Hematopoietic multipotent progenitor cell treated with erythropoietin and hydrocortisone succinate and interleukin-3 and kit ligand, for 15 days (in vitro differentiated cells): ENCODE measurements around the gene SIGMAR1.

Source experiments
- DNase-seq: peaks from one replicate; pipeline ENCODE4 v3.0.0-alpha.2; 2015; ENCODE audit warnings: low spot score

SIGMAR1 gene

DNA sequence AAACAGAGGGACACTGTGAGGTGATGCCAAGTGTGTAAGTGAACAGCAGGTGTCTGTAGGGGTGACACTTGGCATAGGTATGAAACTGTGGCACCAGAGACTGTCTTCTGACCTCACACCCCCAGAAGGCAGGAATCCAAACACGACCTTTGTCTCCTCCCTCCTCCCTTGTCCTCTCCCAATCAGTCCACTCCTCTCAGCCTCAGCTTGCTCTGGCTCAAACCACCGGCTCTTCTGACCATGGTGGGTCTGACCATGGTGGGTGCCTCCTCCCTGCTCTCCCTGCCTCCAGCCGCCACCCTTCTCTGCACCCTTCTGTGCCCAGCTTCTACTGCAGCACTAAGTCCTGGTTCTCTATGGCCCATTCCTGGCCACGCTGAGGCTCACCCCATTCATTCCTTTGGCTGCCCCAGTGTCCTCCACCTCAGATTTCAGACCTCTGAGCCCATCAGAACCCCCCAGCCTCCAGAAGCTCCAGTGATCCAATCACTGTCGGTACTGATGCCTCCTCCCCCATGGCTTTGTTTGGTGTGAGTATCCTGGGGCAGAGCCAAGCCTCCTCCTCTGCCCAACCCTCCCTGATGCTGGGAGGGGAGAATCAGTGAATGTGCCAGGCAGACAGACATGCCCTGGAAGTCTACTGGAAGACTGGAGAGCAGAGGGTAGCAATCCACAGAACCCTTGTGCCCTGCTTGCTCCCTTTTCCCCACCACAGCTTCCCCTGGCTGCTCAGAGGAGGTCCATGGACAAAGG is 7.0 kb downstream of the SIGMAR1 start:
- DNase-seq = no peak

DNA sequence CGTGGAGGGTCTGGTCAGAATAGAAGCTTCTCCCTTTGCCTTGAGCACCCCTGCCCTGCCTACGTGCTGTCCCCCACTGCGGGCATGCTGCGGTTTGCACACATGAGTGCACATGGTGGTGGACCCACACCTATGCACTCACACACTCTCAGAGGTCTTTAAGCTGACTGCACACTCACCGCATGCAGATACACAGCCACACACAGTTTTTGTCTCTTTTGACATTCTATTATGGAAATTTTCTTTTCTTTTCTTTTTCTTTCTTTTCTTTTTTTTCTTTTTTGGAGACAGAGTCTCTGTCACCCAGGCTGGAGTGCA is 8.1 kb downstream of the SIGMAR1 start:
- no peak for DNase-seq

DNA sequence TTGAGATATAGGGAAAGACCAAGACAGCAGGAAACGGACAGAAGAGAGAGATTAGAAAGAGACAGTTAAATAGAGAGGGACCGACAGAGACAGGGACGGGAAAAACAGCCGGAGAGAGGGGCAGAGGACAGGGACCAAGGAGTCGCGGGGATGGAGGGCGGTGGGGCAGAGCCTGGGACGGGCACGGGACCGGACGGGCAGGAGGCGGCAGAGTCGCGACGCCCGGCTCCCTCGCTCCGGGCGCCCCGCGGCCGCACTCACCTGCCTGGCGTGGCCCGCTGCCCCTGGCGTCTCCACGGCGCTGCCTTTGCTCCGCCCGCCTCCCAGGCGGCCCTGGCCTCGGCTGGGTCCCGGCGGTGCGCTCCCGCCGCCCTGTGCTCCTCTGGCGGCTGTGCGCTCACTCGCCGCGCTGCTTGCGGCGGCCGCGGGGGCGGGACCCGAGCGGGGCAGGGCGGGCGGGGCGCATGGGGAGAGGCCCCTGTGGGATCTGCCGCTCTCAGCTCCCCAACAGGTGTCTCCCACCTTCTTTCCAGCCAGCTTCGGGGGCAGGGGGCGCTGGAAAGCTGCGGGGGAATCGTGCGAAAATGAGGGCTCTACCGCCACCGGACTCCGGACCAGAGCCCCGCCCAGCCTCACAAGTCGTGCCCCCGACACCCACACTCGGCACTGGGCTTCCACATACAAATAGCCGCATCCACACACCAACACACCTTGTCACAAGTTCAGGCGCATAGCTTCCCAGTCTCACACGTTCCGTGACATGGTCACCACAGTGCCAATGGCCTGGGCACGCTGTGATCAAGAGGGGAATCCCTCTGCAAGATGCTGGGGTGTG is 8.7 kb downstream of the SIGMAR1 start, which contains the start of gene ARID3C:
ARID3C (minus strand) TSS at position 411 of the 835 bp plus-strand sequence. CDS start 1,052 bp downstream, outside the sequence.
- DNase-seq = no peak

DNA sequence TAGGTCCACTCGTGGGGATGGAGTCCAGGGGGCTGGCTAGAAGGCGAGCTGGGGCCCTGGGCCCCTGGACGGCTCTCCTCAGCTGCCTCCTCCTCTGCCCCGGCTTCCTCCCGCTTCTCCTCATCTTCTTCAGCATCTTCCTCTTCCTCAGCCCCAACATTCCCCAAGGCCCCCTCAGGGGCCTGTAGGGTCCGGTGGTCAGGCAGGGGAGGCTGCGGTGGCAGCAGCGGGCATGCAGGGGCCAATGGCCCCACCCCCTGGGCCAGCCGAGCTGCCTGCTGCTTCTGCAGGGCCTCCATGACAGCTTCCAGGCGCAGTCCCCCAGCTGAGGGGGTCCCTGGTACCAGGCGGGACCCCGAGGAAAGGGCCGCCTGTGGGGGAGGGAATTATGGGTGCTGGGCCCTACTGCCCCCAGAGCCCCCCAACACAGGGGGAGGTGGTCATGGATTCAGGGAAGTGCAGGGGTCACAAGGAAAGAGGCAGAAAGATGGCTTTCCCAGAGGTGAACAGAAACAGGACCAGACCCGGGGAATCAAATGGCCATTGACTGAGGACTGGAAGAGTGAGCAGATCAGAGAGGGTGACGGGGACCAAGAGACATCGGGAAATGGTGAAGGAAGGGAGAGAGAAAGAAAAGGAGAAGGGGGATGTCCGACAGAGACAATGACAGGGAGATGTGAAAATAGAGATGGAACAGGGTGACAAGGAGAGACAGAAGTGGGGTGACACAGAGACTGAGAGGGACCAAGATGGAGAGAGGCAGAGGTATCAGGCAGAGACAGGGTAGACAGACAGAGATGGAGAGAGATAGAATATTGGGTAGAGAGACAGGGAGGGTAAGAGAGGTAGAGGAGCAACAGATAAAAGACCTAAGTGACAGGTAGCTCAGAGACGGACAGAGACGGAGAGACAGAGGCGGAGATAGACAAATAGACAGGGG is 9.6 kb downstream of the SIGMAR1 start:
- no peak for DNase-seq

DNA sequence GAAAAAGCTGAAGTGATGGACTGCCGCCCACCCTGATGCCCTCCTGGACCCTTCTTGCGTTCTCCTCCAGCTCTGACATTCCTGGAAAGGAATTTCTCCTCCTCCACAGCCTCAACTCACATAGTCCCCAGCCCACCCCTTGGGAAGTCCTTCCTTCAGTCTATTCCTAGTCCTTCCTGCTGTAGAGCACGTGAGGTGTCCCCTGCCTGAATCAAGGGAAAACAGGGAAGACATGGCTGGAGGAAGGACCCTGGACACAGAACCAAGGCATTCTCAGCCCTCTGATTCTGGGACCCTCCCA is 12.5 kb downstream of the SIGMAR1 start:
- DNase-seq = no peak

DNA sequence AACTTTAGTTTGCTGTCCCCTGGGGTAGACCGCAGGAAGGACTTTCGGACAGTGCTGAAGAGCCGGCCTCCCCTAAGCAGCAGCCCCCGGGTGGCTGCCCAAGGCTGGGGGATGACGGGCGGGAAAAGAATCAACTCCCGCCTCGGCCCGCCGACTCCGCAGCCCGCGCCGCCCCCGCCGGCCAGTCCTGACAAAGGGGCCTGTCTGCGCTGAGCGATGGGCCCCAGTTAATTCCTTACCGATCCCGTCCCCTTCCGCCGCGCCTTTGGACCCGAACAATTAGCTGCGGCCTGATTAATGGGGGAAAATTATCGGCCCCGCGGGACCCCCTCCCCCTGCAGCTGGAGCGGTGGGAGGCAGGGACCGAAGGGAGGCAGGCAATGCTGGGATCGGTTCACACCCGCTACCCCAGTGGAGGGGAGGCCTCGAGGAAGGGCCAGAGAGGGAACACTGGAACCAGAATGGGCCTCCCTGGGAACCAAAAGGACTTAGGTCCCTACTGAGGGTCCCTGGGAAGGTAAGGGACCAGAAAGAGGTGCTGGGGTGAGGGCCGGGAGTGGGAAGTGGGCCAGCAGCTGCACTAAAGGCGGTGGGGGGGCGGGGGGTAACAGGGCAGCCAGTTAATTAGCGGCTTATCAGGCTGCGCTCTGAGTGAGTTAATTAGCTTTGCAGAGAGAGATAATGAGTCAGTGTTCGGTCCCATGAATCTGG is 13.0 kb downstream of the SIGMAR1 start:
- no peak for DNase-seq

DNA sequence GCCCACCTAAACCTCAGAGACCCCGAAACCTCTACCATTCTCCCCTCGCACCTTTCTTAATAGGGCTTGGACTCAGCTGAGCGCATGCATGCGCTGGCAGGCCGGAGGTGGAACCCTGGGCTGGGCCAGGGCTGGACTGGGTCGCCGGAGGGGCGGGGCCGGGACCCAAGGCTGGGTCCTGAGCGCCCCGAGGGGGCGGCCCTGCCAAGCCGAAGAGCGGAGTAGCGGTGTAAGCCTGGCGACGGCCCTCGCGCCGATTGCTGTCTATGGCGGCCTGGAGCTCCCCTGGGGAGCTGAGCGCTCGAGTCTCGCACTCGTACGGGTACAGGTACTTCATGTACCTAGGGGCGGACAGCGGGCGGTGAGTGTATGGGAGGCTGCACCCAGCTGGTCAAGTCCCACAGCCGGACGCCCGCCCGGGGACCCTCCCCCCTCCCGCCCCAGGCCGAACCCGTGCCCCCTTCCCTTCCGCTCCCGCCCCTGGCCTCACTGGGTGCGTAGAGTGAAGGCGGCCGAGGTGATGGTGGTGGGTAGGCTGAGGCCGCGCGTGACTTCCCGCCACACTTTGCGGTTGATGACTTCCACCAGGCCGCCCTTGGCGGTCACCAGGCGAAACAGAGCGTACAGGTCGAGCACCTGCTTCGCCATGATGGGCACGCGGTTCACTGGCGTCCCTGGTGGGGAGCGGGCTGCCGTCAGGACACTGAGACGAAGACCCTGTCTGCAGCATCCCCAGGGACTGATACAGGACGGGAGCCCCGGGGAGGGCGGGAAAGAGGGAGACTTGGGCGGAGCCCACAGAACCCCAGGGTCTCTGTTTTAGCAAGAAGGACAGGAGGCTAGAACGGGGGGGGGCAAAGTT is 14.0 kb downstream of the SIGMAR1 start:
- DNase-seq = no peak

DNA sequence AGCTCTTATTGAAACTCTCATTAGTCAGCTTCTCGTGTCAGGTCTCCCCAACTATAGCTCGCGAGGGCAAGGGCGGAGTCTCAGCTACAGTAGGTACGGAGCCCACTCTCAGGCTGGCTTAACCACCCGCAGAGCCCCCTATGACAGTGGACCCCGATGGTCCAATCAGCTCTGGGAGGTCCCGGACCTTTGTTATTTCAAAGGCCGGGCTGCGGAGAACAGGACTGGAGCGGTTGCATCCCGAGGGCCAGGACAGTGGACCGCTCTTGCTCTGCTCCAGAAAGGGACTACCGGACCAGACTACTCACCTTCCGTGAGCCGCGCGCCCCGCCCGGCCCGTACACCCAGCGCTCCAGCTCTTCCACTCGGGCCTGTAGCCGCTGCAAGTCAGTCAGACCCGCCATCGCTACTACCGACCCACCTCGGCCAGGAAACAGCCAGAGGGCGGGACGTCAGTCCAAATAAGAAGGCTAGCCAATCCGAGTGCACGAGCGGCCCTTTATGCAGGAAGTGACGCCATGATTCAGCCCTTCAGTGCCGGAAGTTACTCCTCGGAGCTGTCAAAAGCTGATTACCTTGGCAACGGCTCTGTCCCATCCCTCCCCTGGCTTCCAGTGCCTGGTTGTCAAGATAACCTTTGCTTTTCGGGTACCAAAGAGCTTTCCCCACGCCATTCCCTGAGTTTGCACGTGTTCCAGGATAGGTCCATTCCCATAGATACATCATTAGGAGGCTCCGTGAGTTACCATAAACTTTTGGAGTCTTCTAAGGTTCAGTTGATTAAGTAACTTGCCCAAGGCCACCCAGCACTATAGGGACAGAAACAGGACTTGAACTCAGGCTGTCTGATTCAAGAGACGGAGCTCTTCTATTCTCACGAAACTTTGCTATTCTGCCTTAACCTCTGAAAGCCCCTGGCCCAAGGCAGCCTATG is 17.3 kb downstream of the SIGMAR1 start, which contains the start of gene DCTN3:
DCTN3 (minus strand) TSS at position 435 of the 934 bp plus-strand sequence; CDS start at position 404, 31 bp downstream.
- peak; percentile 98 for DNase-seq

DNA sequence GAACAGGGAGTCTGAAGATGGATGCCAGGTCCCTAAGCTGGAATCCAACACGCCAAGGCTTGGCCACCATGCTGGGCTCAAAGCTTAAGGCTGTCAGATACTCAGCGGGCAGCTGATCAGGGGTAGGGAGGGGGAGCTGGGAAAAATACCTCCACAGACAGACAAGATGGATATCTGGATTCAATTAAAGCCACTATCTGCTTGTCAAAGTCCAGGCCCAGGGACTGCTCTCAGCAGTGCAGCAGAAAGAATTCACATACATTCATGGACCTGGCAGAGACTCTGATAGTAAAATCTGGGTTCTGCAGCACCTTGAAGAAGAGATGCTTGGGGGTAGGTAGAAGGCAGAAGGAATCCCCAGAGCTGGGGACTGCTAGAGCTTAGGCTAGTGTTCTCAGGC is 22.5 kb downstream of the SIGMAR1 start:
- no peak for DNase-seq

DNA sequence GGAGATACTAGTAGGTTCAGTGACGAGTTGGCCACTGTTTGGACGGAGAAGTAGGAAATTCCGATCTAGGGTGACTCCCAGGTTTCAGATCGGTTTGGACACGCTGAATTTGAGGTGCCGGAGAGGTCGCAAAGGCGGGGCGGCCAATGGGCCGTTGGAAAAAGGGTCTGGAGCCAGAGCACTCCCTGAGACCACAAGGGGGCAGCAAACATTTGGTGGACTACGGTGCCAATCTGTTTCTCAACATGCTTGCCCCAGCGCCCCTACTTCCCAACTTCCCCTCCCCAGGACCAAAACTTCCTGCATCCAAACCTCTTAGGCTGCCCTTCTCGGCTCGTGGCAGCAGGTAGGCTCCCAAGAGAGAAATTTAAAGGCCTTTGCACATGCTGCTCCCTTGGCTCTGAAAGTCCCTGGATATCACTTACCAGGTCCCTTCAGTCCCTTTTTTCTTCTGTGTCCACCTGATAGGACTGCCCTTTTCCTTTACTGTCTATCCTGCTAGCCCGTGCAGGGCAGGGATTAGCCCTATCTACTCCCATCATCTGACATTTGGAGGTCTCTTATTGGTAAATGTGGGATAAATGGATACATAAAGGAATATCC is 24.7 kb downstream of the SIGMAR1 start:
- DNase-seq = peak; percentile 88

DNA sequence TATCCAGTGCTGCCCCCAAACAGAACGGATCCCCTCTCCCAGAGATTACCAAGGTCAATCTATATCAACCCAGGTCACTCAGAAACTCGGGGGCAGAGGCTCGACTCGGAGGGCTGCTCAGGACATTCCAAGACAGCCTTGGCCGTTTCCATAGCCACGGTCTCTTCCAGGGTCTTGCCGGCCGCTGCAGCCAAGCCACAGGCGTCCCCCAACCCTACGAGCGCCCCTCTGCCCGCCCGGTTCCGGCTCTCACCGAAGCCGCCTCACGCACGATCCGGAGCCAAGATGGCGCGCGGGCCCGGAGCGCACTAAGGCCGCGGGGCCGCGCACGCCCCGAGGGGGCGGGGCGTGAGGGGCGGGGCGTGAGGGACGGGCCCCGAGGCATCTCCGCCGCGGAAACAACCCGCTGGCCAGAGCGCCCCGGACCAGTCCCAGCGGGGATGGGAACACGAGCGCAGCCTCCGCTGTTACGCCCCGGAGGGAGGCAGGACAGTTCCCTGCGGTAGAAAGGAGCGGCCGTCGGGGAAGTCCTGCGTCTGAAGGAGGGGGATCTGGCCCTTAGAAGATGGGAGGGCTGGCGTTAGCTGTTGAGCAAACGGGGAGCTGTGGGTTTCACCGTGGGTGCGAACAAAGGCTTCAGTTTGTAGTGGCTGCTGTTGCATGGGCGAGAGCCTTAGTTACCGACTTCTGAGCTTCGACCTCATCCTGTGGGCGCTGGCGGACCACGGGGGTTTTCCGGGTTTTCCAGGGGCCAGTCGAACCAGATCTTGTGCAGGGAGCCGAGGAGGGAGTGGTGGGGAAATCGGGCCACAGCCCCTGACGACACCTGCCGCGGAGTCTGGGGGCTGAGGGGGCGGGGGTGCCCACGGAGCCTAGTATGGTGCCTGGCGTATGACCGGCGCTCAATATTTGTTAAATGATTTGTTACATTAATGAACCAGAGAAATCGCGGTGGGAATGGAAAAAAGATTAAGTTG is 25.5 kb downstream of the SIGMAR1 start, which contains the start of gene RPP25L:
RPP25L (minus strand) TSS at position 287 of the 977 bp plus-strand sequence. CDS start 801 bp downstream, outside the sequence.
- DNase-seq = peak; percentile 92

DNA sequence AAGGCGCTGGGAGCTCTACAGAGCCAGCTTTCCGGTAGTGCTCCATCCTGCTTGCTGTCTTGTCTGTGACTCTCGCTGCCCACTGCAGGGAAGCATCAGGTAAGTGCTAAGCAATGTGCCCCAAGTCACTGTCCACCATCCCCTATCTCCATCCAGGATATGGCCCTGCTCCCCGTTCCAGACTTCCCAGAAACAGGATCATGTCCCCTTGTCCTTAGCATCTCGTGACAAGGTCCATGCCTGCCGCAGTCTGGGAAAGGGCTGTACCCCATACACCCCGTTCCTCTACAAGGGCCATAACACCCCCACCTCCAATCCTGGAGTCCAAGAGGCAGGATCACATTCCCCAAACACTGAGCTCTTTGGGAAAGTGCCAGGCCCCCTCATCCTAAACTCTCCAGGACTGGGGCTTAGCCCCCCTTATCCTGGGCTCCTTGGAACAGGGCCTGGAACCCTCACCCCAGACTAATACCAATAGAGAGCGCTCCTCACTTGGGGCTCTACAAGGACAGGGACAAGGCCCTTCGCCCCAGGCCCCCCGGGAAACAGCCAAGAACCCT is 26.3 kb downstream of the SIGMAR1 start:
- no peak for DNase-seq

DNA sequence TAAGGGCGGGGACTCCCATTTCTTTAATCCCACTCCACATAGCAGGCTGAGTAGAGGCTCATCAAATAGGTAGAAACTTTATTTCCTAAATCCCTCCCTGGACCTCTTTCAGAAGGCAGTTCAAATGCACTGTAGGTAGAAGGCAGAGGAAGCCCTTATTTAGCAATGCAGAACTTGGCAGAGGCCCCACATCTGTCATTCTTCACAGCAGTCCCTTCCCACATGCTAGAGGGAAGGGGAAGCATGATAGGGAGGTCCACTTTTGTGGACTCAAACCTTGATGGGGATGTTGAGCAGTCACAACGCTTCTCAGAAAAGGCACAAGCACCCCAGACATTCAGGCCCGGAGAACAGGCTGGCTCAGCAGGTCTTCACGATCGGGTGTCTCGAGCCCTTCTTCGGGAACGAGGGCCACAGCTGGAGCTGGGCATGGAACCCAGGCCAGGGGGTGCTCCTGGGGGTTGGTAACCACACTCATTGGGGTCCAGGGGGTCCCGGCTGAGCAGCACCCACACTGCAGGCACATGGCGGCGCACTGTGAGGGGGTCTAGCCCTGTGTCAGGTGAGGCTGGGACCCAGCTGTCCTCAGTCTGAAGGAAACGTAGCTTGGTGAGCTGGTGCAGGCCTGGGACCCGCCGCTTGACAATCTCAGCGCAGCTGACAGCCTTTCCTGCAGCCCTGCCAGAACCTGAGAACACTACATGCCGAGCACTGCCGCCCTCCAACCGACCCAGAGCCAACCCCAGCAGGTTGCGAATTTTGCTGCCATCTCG is 27.0 kb downstream of the SIGMAR1 start:
- DNase-seq = no peak

DNA sequence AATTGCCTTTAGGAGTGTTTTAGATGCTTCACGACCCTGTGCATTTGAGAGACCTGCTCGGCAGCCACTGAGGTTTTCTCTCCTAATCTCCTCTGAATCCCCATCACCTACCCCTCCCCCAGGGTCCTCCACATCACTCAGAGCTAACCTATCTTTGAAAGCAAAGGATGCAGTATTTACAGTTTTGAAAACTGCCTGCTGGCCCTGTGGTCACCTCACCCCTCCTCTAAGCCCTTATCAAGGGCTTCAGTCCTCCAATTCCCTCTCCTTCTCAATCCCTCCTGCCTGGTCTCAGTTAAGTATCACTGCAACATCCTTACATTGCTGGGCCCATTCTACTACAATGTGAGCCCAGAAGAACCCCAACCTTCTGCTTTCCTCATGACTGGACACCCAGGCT is 30.3 kb downstream of the SIGMAR1 start:
- DNase-seq = no peak

DNA sequence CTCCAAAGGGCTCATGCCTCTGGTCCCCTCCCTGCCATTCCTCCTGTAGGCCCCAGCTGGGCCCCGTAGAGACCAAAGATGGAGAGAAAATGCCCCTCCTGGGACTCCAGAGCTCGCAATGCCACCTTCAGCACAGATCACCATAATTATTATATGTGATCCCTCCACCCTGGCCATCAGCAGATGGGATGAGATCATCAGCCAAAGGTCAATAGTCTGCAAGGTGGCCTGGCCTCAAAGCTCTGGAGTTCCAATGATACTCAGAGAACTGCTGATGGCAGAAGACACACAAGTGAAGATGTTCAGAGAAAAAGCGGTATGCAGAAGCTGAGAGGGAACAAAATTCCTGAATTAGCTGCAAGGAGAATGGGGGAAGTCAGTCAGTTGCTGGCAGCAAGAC is 30.7 kb downstream of the SIGMAR1 start:
- DNase-seq = no peak

DNA sequence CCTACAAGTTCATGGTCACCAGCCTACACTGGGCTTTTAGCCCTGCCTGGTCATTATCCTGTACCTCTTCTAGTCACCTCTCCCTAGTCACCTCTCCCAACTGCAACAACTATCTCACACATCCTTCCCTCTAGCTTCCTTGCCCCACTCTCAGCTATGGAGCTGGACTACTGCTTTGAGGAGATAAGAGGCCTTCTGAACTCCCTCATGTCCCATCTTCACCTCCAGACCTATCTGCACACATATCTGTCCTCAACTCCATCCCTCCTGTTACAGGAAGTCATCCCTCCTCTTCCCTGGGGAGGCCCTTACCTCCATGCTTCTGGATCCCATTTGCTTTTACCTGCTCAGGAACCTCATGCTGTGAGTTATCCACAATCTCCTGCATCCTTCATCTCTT is 31.4 kb downstream of the SIGMAR1 start:
- no peak for DNase-seq
